Endodermal cell (in vitro differentiated cells): ENCODE results near the gene LRRC17. TPM values are rescaled to one million over a fixed set of nuclear protein-coding genes. Genes with fewer than 3 reads are reported as not detected.

ENCODE experiments used
- DNase-seq: peaks from one replicate; pipeline ENCODE4 v3.0.0-alpha.2; 2017
- H3K27ac ChIP-seq: 2 replicates; pipeline ENCODE4 v1.5.1; 2013; ENCODE audit warnings: mild to moderate bottlenecking, low read depth, low read length, moderate library complexity
- H3K27me3 ChIP-seq: 2 replicates; pipeline ENCODE4 v1.6.1; 2013; ENCODE audit warnings: mild to moderate bottlenecking, low read length, moderate library complexity; ENCODE audit not compliant: insufficient read depth, control insufficient read depth, poor library complexity, severe bottlenecking
- H3K36me3 ChIP-seq: 2 replicates; pipeline ENCODE4 v1.7.0; 2013; ENCODE audit warnings: mild to moderate bottlenecking, low read length, moderate library complexity; ENCODE audit not compliant: control insufficient read depth, insufficient read depth
- H3K4me1 ChIP-seq: one replicate; pipeline ENCODE4 v1.7.0; 2013; ENCODE audit warnings: low read length; ENCODE audit not compliant: control insufficient read depth, insufficient read depth
- H3K4me3 ChIP-seq: 2 replicates; pipeline ENCODE4 v1.5.1; 2013; ENCODE audit warnings: mild to moderate bottlenecking, low read length, moderate library complexity
- H3K9ac ChIP-seq: 2 replicates; pipeline ENCODE4 v1.6.1; 2013; ENCODE audit warnings: mild to moderate bottlenecking, low read length, moderate library complexity; ENCODE audit not compliant: poor library complexity, severe bottlenecking; ENCODE audit errors: extremely low read depth
- H3K9me3 ChIP-seq: 2 replicates; pipeline ENCODE4 v1.6.1; 2013; ENCODE audit warnings: mild to moderate bottlenecking, low read length, moderate library complexity; ENCODE audit not compliant: control insufficient read depth
- H3K27ac Mint-ChIP-seq: 2 replicates; pipeline ENCODE4 v1.8.0; 2020; ENCODE audit warnings: mixed read lengths
- H3K27me3 Mint-ChIP-seq: 2 replicates; pipeline ENCODE4 v1.8.0; 2021; ENCODE audit warnings: mild to moderate bottlenecking, mixed read lengths; ENCODE audit not compliant: insufficient read depth
- H3K36me3 Mint-ChIP-seq: 2 replicates; pipeline ENCODE4 v1.8.0; 2020; ENCODE audit warnings: low read depth, mixed read lengths
- H3K4me1 Mint-ChIP-seq: 2 replicates; pipeline ENCODE4 v1.8.0; 2020; ENCODE audit warnings: mixed read lengths
- H3K4me3 Mint-ChIP-seq: 2 replicates; pipeline ENCODE4 v1.8.0; 2020; ENCODE audit warnings: mild to moderate bottlenecking, moderate library complexity, mixed read lengths
- H3K9me3 Mint-ChIP-seq: 2 replicates; pipeline ENCODE4 v1.8.0; 2020; ENCODE audit warnings: mild to moderate bottlenecking, mixed read lengths
- CTCF ChIP-seq: fragments of 200-600 bp; sonication (generic); conservative IDR thresholded peaks from 2 replicates; pipeline ENCODE4 v1.5.0; 2021; ENCODE audit warnings: antibody characterized with exemption, mild to moderate bottlenecking
- WGBS, 2 experiments: methylation state at CpG; one replicate each; pipeline versions ENCODE4 v1.1.5 to v1.1.7; 2013; ENCODE audit warnings: missing lambda C conversion rate in 2 of 2, mixed read lengths in 1 of 2; ENCODE audit not compliant: insufficient coverage in 1 of 2, insufficient read length in 1 of 2; 5-methylcytosine and 5-hydroxymethylcytosine counted together
- total RNA-seq, 2 donors: library from RNA; stranded (reverse); fragmentation: NEBNext Ultra II Directional in 1 of 2; extraction: Animal tissue kit (Norgen Biotek cat#: 25700) in 1 of 2; gene quantifications; 2 replicates in 1 of 2; 3 replicates in 1 of 2; pipeline ENCODE4 v1.2.1, GENCODE V29; 2021

The LRRC17 gene
- total RNA-seq, 2 donors from 2014 or later, result 0.18 to 0.53 TPM

GRCh38 chr7:102938679-102939078 is 25.9 kb downstream of the LRRC17 start:
- no peaks in the 10 kb centered on the region for H3K9me3 ChIP-seq
- no peaks in the 10 kb centered on the region for H3K27me3 ChIP-seq
- no peaks in the 10 kb centered on the region for H3K36me3 ChIP-seq
- Mint-ChIP-seq H3K36me3 (no peaks in the 10 kb centered on the region), H3K4me3 (no peak overlapping the region), H3K27me3 (peaks cover 2% of the 10 kb centered on the region), H3K4me1 (peaks cover 43% of the 10 kb centered on the region), H3K27ac (no peak overlapping the region), H3K9me3 (no peaks in the 10 kb centered on the region)
- H3K27ac ChIP-seq, result no peak overlapping the region
- no peak for TF ChIP-seq CTCF
- DNase-seq, result no peak
- H3K4me3 ChIP-seq, result no peak overlapping the region
- no peak overlapping the region for H3K9ac ChIP-seq
- 93 to 100% methylated on average over 1 of the region's 1 CpG for WGBS, 2 experiments
- H3K4me1 ChIP-seq, result peaks cover 19% of the 10 kb centered on the region

DNA sequence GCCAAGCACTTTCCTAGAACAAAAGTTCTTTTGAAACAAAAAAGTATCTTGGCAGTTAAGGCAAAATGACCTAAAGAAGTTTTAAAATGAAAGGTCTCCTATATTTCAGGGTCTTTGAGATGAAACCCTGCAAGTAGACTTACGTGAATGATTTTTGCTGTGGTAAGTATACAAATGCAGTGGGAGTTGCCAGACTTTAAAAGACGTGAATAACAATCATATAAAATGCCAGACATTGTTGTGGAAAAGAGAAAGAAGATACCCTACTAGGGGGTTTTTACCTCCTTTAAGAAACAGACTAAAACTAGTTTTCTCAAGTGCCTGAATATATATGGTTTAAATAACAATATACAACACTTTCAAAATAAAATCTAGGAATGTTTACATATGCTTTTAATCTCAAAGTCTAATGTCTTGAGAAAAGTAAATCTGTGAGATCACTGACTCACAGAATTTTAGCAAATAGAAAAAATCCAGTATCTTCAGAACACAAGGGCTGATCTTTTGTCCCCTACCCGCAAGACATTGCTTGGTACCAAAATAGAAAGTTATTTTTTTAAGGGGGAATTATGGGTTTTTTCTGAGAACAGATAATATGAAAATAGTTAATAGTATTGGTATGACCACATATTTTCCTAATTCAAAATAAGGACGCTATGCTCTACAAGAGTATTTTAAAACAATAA is 29.5 kb downstream of the LRRC17 start:
- no peak overlapping the region for H3K9ac ChIP-seq
- Mint-ChIP-seq H3K4me1 (peaks cover 29% of the 10 kb centered on the region), H3K36me3 (no peaks in the 10 kb centered on the region), H3K9me3 (no peaks in the 10 kb centered on the region), H3K27me3 (peaks cover 2% of the 10 kb centered on the region), H3K27ac (no peak overlapping the region), H3K4me3 (no peak overlapping the region)
- peak overlapping the region; percentile 33 for H3K27ac ChIP-seq
- peaks cover 12% of the 10 kb centered on the region for H3K4me1 ChIP-seq
- no peak overlapping the region for H3K4me3 ChIP-seq
- DNase-seq, result no peak
- WGBS, 2 experiments, result 60 to 72% methylated on average over 2 to 4 of the region's 4 CpGs
- no peaks in the 10 kb centered on the region for H3K36me3 ChIP-seq
- H3K27me3 ChIP-seq, result no peaks in the 10 kb centered on the region
- H3K9me3 ChIP-seq, result no peaks in the 10 kb centered on the region
- TF ChIP-seq CTCF, result no peak

- no peak overlapping the region for H3K4me3 Mint-ChIP-seq
- 71 to 88% methylated on average over 1 of the region's 1 CpG for WGBS, 2 experiments
- no peak for TF ChIP-seq CTCF
- Histone ChIP-seq H3K4me3 (no peak overlapping the region), H3K9me3 (no peaks in the 10 kb centered on the region), H3K36me3 (no peaks in the 10 kb centered on the region), H3K9ac (no peak overlapping the region), H3K27me3 (no peaks in the 10 kb centered on the region), H3K4me1 (peaks cover 12% of the 10 kb centered on the region), H3K27ac (no peak overlapping the region)
- DNase-seq, result no peak
- H3K9me3 Mint-ChIP-seq, result no peaks in the 10 kb centered on the region
- no peaks in the 10 kb centered on the region for H3K36me3 Mint-ChIP-seq
- H3K27ac Mint-ChIP-seq, result no peak overlapping the region
- H3K4me1 Mint-ChIP-seq, result peaks cover 29% of the 10 kb centered on the region
- no peaks in the 10 kb centered on the region for H3K27me3 Mint-ChIP-seq
These were observed 30.1 kb downstream of the LRRC17 start for GRCh38 chr7:102942868-102943267.
